Spleen (tissue), 7 donors: ENCODE results near the gene PLOD1.

ENCODE experiments used
- POLR2A ChIP-seq, 3 donors: fragments of 450-650 bp; IDR thresholded peaks; one replicate each; pipeline ENCODE4 v1.5.1; 2017; ENCODE audit warnings: antibody characterized with exemption in 3 of 3, mild to moderate bottlenecking in 1 of 3
- POLR2AphosphoS5 ChIP-seq, 3 donors: sonication (generic); formaldehyde crosslinking; IDR thresholded peaks; one replicate each; pipeline ENCODE4 v1.5.1; 2017; ENCODE audit warnings: antibody characterized with exemption in 3 of 3
- TF ChIP-seq, protein P1 (sequence below), 11 experiments: fragments of 200-600 bp in 7 of 11; fragments of 450-650 bp in 4 of 11; sonication (generic) in 4 of 11; IDR thresholded peaks in 8 of 11; conservative IDR thresholded peaks in 3 of 11; 1 replicate in 7 of 11; 2 replicates in 4 of 11; pipeline versions ENCODE4 v1.4.0 to v1.8.0; 2016 to 2021; ENCODE audit warnings: antibody characterized with exemption in 11 of 11, inconsistent platforms in 4 of 11, mild to moderate bottlenecking in 1 of 11
- donor health status: DM: no; HTN: no; CAD: no; lungs with moderate emphysema.
- donor health status: DM: no; HTN: no; CAD: no.
- donor health status: DM: no; HTN: no; CAD: no.

DNA sequence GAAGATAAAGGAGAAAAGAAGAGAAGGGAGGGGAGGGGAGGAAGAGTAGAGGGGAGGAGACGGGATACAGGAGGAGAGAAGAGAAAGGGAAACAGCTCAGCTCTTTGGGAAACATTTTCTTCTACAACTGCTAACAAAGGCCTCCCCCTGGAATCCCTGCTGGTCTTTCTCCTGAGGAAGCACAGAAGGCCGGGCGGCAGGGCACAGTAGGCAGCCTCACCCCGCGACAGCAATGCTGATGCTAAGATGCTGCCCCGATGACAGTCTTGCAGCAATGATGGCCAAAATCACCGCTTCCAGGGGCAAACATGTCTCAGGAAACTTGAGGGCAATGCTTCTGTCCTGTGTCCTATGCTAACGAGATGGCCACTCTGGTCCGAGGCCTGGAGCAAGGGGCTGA is 13.5 kb upstream of the PLOD1 start:
- TF ChIP-seq POLR2A (IDR thresholded peaks at IDR 0.05) (no peak), POLR2AphosphoS5 (IDR thresholded peaks at IDR 0.05) (no peak)
- TF ChIP-seq, protein P1, sequence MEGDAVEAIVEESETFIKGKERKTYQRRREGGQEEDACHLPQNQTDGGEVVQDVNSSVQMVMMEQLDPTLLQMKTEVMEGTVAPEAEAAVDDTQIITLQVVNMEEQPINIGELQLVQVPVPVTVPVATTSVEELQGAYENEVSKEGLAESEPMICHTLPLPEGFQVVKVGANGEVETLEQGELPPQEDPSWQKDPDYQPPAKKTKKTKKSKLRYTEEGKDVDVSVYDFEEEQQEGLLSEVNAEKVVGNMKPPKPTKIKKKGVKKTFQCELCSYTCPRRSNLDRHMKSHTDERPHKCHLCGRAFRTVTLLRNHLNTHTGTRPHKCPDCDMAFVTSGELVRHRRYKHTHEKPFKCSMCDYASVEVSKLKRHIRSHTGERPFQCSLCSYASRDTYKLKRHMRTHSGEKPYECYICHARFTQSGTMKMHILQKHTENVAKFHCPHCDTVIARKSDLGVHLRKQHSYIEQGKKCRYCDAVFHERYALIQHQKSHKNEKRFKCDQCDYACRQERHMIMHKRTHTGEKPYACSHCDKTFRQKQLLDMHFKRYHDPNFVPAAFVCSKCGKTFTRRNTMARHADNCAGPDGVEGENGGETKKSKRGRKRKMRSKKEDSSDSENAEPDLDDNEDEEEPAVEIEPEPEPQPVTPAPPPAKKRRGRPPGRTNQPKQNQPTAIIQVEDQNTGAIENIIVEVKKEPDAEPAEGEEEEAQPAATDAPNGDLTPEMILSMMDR (IDR thresholded peaks at IDR 0.05 in 8 of 11, conservative IDR thresholded peaks at IDR 0.05 in 3 of 11) = no peak
